K562 (cell line): Measurements from ENCODE around the gene PODNL1. TPM values are rescaled to one million over a fixed set of nuclear protein-coding genes. Genes with fewer than 3 reads are reported as not detected.

ENCODE experiments used
- CBFA2T2 ChIP-seq: fragments of 450-650 bp; conservative IDR thresholded peaks from 2 replicates; pipeline ENCODE4 v1.6.1; 2017; ENCODE audit warnings: mild to moderate bottlenecking
- GTF2F1 ChIP-seq: IDR thresholded peaks from 2 replicates; pipeline ENCODE4 v1.6.1; 2011; ENCODE audit warnings: low read depth, low read length, improper control_type of control experiment
- HSF4 ChIP-seq: fragments of 250-450 bp; sonication (Bioruptor Pico); IDR thresholded peaks from 2 replicates; pipeline ENCODE4 v2.1.2; 2022; ENCODE audit warnings: mild to moderate bottlenecking, moderate library complexity, borderline replicate concordance
- IFI16 ChIP-seq: fragments of 250-450 bp; sonication (Bioruptor Pico); IDR thresholded peaks from 2 replicates; pipeline ENCODE4 v2.1.2; 2022; ENCODE audit warnings: mild to moderate bottlenecking, inconsistent platforms
- MTA1 ChIP-seq: fragments of 450-650 bp; IDR thresholded peaks from 2 replicates; pipeline ENCODE4 v1.6.1; 2017; ENCODE audit warnings: borderline replicate concordance
- PCBP1 ChIP-seq: fragments of 200-400 bp; formaldehyde crosslinking; IDR thresholded peaks from 2 replicates; pipeline ENCODE4 v1.6.1; 2018; ENCODE audit warnings: mild to moderate bottlenecking, low read depth, low read length; ENCODE audit not compliant: poor library complexity, severe bottlenecking
- PTTG1 ChIP-seq: fragments of 450-650 bp; IDR thresholded peaks from 2 replicates; pipeline ENCODE4 v1.6.1; 2016; ENCODE audit warnings: low read depth, mild to moderate bottlenecking, missing genetic modification characterization, missing compliant biosample characterization
- PYGO2 ChIP-seq: fragments of 450-650 bp; IDR thresholded peaks from 2 replicates; pipeline ENCODE4 v1.6.1; 2016; ENCODE audit warnings: mild to moderate bottlenecking, missing genetic modification characterization, moderate library complexity, missing compliant biosample characterization
- RBM25 ChIP-seq: fragments of 200-400 bp; formaldehyde crosslinking; IDR thresholded peaks from 2 replicates; pipeline ENCODE4 v1.6.1; 2018; ENCODE audit warnings: low read length, low read depth, moderate library complexity; ENCODE audit not compliant: severe bottlenecking
- SMAD2 ChIP-seq: fragments of 150-350 bp; IDR thresholded peaks from 2 replicates; pipeline ENCODE4 v1.6.1; 2014; ENCODE audit warnings: low read depth, mild to moderate bottlenecking, low read length
- ZC3H8 ChIP-seq: fragments of 450-650 bp; IDR thresholded peaks from 2 replicates; pipeline ENCODE4 v1.6.1; 2017
- ZNF133 ChIP-seq: fragments of 250-450 bp; sonication (Bioruptor Pico); IDR thresholded peaks from 2 replicates; pipeline ENCODE4 v1.4.0; 2020; ENCODE audit warnings: mild to moderate bottlenecking
- ZNF444 ChIP-seq: fragments of 250-450 bp; sonication (Bioruptor Pico); IDR thresholded peaks from 2 replicates; pipeline ENCODE4 v1.4.0; 2020; ENCODE audit warnings: mild to moderate bottlenecking, moderate library complexity
- polyA plus RNA-seq, 8 experiments: library from polyadenylated mRNA; depleted of rRNA in 4 of 8; stranded (reverse) in 5 of 8; unstranded in 3 of 8; fragments of >200 nt; fragmentation: Nextera tagmentation in 2 of 8; fragmentation: Illumina TruSeq in 1 of 8; extraction: Ambion mirVana in 2 of 8; extraction: Trizol in 1 of 8; gene quantifications; 2 replicates each; pipeline versions ENCODE4 v1.2.1 to v1.2.3, GENCODE V29; 2011 to 2014; ENCODE audit warnings: inconsistent platforms in 1 of 8, missing spikeins in 1 of 8
- total RNA-seq, 7 experiments: library from RNA; depleted of rRNA in 6 of 7; stranded (reverse); fragments of >200 nt in 6 of 7; fragmentation: Illumina TruSeq in 2 of 7; extraction: Trizol in 2 of 7; gene quantifications; 2 replicates each; pipeline versions ENCODE4 v1.2.1 to v1.2.3, GENCODE V29; 2011 to 2021; ENCODE audit warnings: low replicate concordance in 1 of 7
- TF ChIP-seq, protein P1 (sequence below), 2 experiments: fragments of 450-650 bp; IDR thresholded peaks; 2 replicates each; pipeline ENCODE4 v1.6.1; 2018; ENCODE audit warnings: mild to moderate bottlenecking in 2 of 2, low read depth in 1 of 2; ENCODE audit not compliant: partially characterized antibody in 2 of 2
- TF ChIP-seq, protein P2 (sequence below): sonication (generic); formaldehyde crosslinking; IDR thresholded peaks from 2 replicates; pipeline ENCODE4 v1.8.1; 2023; ENCODE audit warnings: mild to moderate bottlenecking, missing genetic modification reagents, moderate library complexity
- TF ChIP-seq, protein P3 (sequence below): sonication (generic); formaldehyde crosslinking; IDR thresholded peaks from 2 replicates; pipeline ENCODE4 v1.8.1; 2023; ENCODE audit warnings: mild to moderate bottlenecking, missing genetic modification reagents
- TF ChIP-seq, protein P4 (sequence below): sonication (generic); formaldehyde crosslinking; IDR thresholded peaks from 2 replicates; pipeline ENCODE4 v1.8.1; 2022; ENCODE audit warnings: missing genetic modification reagents

The PODNL1 gene
- total and polyA plus RNA-seq, 9 of the 15 experiments (the other 6 are each of a cell fraction or from before 2014, with no cell fraction given) = 0.18 to 0.47 (median 0.23) TPM; not detected in 3

DNA sequence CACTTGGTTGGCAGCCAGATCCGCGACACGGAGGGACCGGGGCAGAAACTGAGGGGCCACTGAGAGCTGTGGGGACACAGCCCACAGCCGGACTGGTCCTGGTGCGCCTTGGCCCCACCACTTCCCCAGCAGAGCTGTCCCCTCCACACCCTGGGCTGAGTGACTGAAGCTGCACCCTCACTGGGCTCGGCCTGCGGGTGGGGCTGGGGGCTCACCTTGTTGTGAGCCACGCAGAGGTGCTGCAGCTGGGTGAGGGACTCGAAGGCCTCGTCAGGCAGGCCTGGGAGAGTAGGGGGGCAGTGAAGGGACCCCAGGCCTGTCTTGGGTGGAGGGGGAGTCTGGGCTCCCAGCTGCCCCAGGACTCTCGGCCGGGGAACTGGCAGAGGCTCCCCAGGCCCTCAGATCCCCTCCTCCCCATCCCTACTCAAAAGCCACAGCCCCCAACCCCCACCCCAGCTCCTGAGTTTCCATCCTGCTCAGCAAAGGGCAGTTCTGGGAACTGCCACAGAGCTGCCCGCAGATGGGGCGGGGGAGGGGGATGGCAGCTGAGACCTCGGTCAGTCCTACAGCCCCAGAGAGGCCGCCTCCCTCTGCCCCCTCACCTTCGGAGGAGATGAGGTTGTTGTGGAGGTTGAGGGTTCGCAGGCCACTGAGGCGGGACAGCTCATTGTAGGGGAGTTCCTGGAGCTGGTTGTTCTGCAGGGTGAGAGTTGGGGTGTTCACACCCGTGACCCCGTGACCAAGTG is 2.3 kb downstream of the PODNL1 start (continued):
- TF ChIP-seq, protein P1, sequence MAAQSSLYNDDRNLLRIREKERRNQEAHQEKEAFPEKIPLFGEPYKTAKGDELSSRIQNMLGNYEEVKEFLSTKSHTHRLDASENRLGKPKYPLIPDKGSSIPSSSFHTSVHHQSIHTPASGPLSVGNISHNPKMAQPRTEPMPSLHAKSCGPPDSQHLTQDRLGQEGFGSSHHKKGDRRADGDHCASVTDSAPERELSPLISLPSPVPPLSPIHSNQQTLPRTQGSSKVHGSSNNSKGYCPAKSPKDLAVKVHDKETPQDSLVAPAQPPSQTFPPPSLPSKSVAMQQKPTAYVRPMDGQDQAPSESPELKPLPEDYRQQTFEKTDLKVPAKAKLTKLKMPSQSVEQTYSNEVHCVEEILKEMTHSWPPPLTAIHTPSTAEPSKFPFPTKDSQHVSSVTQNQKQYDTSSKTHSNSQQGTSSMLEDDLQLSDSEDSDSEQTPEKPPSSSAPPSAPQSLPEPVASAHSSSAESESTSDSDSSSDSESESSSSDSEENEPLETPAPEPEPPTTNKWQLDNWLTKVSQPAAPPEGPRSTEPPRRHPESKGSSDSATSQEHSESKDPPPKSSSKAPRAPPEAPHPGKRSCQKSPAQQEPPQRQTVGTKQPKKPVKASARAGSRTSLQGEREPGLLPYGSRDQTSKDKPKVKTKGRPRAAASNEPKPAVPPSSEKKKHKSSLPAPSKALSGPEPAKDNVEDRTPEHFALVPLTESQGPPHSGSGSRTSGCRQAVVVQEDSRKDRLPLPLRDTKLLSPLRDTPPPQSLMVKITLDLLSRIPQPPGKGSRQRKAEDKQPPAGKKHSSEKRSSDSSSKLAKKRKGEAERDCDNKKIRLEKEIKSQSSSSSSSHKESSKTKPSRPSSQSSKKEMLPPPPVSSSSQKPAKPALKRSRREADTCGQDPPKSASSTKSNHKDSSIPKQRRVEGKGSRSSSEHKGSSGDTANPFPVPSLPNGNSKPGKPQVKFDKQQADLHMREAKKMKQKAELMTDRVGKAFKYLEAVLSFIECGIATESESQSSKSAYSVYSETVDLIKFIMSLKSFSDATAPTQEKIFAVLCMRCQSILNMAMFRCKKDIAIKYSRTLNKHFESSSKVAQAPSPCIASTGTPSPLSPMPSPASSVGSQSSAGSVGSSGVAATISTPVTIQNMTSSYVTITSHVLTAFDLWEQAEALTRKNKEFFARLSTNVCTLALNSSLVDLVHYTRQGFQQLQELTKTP (IDR thresholded peaks at IDR 0.05; ENCODE audit: low read depth in 1 of 2, partially characterized antibody in 2 of 2) = peak in 1 of 2 experiments; percentile 59
- TF ChIP-seq PCBP1 (no peak), IFI16 (CRISPR knock-in tag) (no peak), HSF4 (CRISPR knock-in tag) (no peak), CBFA2T2 (no peak), SMAD2 (no peak), PTTG1 (tag) (no peak), PYGO2 (tag) (no peak), ZNF444 (CRISPR knock-in tag) (peak; percentile 76), RBM25 (no peak), ZNF133 (no peak), GTF2F1 (no peak), ZC3H8 (no peak), MTA1 (no peak)
- TF ChIP-seq, protein P2, sequence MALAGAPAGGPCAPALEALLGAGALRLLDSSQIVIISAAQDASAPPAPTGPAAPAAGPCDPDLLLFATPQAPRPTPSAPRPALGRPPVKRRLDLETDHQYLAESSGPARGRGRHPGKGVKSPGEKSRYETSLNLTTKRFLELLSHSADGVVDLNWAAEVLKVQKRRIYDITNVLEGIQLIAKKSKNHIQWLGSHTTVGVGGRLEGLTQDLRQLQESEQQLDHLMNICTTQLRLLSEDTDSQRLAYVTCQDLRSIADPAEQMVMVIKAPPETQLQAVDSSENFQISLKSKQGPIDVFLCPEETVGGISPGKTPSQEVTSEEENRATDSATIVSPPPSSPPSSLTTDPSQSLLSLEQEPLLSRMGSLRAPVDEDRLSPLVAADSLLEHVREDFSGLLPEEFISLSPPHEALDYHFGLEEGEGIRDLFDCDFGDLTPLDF = no peak
- TF ChIP-seq, protein P3, sequence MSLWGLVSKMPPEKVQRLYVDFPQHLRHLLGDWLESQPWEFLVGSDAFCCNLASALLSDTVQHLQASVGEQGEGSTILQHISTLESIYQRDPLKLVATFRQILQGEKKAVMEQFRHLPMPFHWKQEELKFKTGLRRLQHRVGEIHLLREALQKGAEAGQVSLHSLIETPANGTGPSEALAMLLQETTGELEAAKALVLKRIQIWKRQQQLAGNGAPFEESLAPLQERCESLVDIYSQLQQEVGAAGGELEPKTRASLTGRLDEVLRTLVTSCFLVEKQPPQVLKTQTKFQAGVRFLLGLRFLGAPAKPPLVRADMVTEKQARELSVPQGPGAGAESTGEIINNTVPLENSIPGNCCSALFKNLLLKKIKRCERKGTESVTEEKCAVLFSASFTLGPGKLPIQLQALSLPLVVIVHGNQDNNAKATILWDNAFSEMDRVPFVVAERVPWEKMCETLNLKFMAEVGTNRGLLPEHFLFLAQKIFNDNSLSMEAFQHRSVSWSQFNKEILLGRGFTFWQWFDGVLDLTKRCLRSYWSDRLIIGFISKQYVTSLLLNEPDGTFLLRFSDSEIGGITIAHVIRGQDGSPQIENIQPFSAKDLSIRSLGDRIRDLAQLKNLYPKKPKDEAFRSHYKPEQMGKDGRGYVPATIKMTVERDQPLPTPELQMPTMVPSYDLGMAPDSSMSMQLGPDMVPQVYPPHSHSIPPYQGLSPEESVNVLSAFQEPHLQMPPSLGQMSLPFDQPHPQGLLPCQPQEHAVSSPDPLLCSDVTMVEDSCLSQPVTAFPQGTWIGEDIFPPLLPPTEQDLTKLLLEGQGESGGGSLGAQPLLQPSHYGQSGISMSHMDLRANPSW (CRISPR knock-in tag) = no peak
- TF ChIP-seq, protein P4, sequence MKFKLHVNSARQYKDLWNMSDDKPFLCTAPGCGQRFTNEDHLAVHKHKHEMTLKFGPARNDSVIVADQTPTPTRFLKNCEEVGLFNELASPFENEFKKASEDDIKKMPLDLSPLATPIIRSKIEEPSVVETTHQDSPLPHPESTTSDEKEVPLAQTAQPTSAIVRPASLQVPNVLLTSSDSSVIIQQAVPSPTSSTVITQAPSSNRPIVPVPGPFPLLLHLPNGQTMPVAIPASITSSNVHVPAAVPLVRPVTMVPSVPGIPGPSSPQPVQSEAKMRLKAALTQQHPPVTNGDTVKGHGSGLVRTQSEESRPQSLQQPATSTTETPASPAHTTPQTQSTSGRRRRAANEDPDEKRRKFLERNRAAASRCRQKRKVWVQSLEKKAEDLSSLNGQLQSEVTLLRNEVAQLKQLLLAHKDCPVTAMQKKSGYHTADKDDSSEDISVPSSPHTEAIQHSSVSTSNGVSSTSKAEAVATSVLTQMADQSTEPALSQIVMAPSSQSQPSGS (CRISPR knock-in tag) = no peak
